Brain microvascular endothelial cell (primary cell): ENCODE data around the gene OAS1.

Source experiments
- DNase-seq: peaks from one replicate; pipeline ENCODE4 v3.0.0-alpha.2; 2020
- H3K27ac ChIP-seq: fragments of 250-450 bp; sonication (Bioruptor Pico); 2 replicates; pipeline ENCODE4 v1.5.1; 2020; ENCODE audit warnings: mild to moderate bottlenecking, moderate library complexity
- H3K27me3 ChIP-seq: fragments of 250-450 bp; sonication (Bioruptor Pico); replicated peaks from 2 replicates; pipeline ENCODE4 v1.5.1; 2020; ENCODE audit warnings: mild to moderate bottlenecking
- H3K36me3 ChIP-seq: fragments of 250-450 bp; sonication (Bioruptor Pico); replicated peaks from 2 replicates; pipeline ENCODE4 v1.5.1; 2020; ENCODE audit warnings: mild to moderate bottlenecking
- H3K4me3 ChIP-seq: 2 replicates; pipeline ENCODE4 v1.5.1; 2011; ENCODE audit warnings: low read depth, mild to moderate bottlenecking, control low read depth, low read length, moderate library complexity
- CTCF ChIP-seq: IDR thresholded peaks from 2 replicates; pipeline ENCODE4 v1.5.1; 2011; ENCODE audit warnings: low read depth, mild to moderate bottlenecking, moderate library complexity, low read length, control low read depth, inconsistent platforms; ENCODE audit errors: missing control alignments
- in situ Hi-C: cut with HindIII; loops from 2 replicates; pipeline ENCODE4 v1.10.0; 2017; ENCODE audit warnings: low sequenced_read_pairs, low pct_ligation_motif_present

The OAS1 gene

GRCh38 chr12:112901271-112901670, 5.5 kb upstream of the OAS1 start:
- peaks cover 2% of the 10 kb centered on the region for H3K27me3 ChIP-seq
- H3K4me3 ChIP-seq: no peak overlapping the region
- no peak for TF ChIP-seq CTCF
- no peaks in the 10 kb centered on the region for H3K36me3 ChIP-seq
- H3K27ac ChIP-seq: no peak overlapping the region
- in situ Hi-C loops: no loop called here
- no peak for DNase-seq

GRCh38 chr12:112904571-112904970, 2.2 kb upstream of the OAS1 start:
- Histone ChIP-seq H3K36me3 (no peaks in the 10 kb centered on the region), H3K4me3 (no peak overlapping the region), H3K27me3 (no peaks in the 10 kb centered on the region), H3K27ac (no peak overlapping the region)
- in situ Hi-C loops: no loop called here
- peak; percentile 16 for DNase-seq
- no peak for TF ChIP-seq CTCF

- no peaks in the 10 kb centered on the region for H3K36me3 ChIP-seq
- no peak overlapping the region for H3K27ac ChIP-seq
- no peak overlapping the region for H3K4me3 ChIP-seq
- no peaks in the 10 kb centered on the region for H3K27me3 ChIP-seq
- DNase-seq: no peak
- in situ Hi-C loops: no loop called here
- TF ChIP-seq CTCF: no peak
Measured at GRCh38 chr12:112905451-112906089, 1.2 kb upstream of the OAS1 start.

- in situ Hi-C loops: no loop called here
- Histone ChIP-seq H3K27ac (no peak overlapping the region), H3K36me3 (no peaks in the 10 kb centered on the region), H3K4me3 (no peak overlapping the region), H3K27me3 (no peaks in the 10 kb centered on the region)
- DNase-seq: no peak
- no peak for TF ChIP-seq CTCF
Measured at GRCh38 chr12:112907415-112908157, 824 bp downstream of the OAS1 start.

GRCh38 chr12:112908548-112908947, 1.8 kb downstream of the OAS1 start:
- in situ Hi-C loops: no loop called here
- Histone ChIP-seq H3K4me3 (no peak overlapping the region), H3K36me3 (no peaks in the 10 kb centered on the region), H3K27ac (no peak overlapping the region), H3K27me3 (no peaks in the 10 kb centered on the region)
- DNase-seq: no peak
- no peak for TF ChIP-seq CTCF
